Activated CD4-positive, CD25-positive, alpha-beta regulatory T cell (primary cell): ENCODE data around the gene C1orf56.

ENCODE experiments used
- DNase-seq, 4 experiments: peaks; one replicate each; lab custom pipeline; 2025; lab: John Stamatoyannopoulos, UW

C1orf56 gene

GRCh38 chr1:151024540-151025146 lies 22.9 kb upstream of the C1orf56 start:
- peak; percentile 56 to 84 (median 72) for DNase-seq

DNA sequence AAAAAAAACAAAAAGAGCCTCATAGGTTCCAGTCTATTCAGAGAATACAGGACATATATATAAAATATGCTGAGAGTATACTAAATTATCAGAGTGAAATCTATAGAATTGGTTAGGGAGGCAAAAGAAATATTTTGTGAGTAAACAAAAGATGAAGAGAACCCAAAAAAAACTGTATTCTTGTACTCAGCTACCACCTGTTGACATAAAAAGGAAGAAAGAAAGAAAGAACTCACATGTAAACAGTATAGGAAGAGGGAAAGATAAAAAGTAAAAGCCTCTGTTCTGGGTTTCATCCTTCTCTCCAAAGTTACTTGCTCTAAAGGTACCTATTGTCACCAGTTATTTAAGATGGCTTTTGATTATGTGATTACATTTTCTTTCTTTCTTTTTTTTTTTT lies 21.1 kb upstream of the C1orf56 start:
- DNase-seq, result no peak

DNA sequence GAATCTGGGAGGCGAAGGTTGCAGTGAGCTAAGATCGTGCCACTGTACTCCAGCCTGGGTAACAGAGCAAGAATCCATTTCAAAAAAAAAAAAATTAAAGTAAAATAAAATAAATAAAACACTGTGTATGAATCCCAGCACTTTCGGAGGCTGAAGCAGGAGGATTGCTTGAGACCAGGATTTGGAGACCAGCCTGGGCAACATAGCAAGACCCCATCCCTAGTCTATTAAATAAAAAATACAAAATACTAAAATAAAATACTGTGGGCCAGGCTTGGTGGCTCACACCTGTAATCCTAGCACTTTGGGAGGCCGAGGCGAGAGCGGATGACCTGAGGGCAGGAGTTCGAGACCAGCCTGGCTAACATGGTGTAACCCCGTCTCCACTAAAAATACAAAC lies 15.4 kb upstream of the C1orf56 start:
- DNase-seq, result no peak

GRCh38 chr1:151035167-151035566 lies 12.4 kb upstream of the C1orf56 start:
- DNase-seq, result no peak

- DNase-seq, result no peak
These were observed 11.2 kb upstream of the C1orf56 start, which contains the start of gene BNIPL for GRCh38 chr1:151036356-151036755. Gene BNIPL, plus strand, starts transcription at chr1:151036586. Its CDS starts 140 bp downstream, at chr1:151036726.

GRCh38 chr1:151037032-151037431 lies 10.5 kb upstream of the C1orf56 start:
- no peak for DNase-seq

GRCh38 chr1:151039521-151039920 lies 8.0 kb upstream of the C1orf56 start:
- DNase-seq, result no peak

DNA sequence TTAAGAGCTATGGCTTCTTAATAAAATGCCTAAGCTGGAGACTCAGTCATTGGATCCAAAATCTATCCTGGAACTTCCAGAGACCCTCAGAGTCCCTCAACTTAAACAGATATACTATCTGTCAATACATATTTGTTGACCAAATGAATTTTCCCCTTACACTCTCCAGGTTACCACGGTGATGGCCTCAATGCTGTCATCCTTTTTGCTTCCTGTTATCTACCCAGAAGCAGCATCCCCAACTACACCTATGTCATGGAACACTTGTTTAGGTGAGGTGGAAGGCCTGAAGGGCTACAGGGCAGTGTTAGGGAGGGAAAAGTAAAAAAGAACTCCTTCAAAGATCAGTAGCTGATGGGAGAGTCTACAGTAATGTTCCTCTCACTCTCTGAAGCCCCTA lies 4.4 kb upstream of the C1orf56 start:
- DNase-seq, result no peak

- peak in 2 of 4 experiments; percentile 9 to 25 for DNase-seq
These were observed 534 bp downstream of the C1orf56 start for GRCh38 chr1:151047925-151048644.

DNA sequence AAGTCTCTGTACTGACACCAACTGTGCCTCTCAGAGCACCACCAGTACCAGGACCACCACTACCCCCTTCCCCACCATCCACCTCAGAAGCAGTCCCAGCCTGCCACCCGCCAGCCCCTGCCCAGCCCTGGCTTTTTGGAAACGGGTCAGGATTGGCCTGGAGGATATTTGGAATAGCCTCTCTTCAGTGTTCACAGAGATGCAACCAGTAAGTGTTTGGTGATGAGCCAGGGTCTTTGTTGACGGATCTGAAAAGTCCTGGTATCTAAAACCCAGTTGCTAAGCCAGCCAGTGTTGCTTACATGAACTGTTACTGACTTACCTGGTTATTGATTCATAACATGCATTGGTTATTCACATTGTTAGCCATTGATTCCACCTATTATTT lies 1.1 kb downstream of the C1orf56 start:
- no peak for DNase-seq

DNA sequence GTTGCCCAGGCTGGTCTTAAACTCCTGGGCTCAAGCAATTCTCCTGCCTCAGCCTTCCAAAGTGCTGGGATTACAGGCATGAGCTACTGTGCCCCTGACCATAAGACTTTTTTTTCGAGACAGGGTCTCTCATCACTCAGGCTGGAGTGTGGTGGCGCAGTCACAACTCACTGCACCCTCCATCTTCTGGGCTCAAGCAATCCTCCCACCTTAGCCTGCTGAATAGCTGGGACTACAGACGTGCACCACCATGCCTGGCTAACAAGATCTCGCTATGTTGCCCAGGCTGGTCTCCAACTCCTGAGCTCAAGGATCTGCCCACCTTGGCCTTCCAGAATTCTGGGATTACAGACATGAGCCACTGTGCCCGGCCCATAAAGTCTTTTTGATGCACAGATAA lies 1.9 kb downstream of the C1orf56 start:
- DNase-seq, result no peak

- DNase-seq, result no peak
These were observed 2.6 kb downstream of the C1orf56 start for GRCh38 chr1:151050051-151050688.

GRCh38 chr1:151051356-151052009 lies 3.9 kb downstream of the C1orf56 start:
- no peak for DNase-seq

DNA sequence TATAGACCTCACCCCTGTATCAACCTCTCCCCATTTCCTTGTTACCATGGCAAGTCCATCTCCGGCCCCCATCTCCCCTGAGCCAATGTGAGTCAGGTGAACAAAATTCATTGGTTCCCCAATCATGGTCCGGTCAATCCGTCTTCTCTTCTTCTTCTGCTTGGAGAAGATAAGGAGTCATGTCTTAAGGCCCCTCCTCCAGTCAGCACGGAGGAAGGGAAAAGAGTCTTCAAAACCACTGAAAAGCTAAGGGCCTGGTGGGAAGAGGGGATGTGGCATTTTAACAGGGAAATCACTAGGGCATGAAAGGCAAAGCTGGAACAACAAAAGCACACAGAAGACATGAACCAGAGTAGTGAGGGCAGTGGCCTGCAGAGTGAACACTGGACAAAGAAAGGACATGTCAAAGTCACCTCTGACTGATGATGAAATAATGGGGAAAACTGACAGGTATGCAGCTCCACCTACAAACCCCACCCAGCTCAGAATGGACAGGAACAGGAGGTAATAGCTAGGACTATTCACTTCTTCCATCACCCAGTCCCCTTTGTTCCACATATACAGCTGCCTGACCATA lies 7.5 kb downstream of the C1orf56 start:
- no peak for DNase-seq

DNA sequence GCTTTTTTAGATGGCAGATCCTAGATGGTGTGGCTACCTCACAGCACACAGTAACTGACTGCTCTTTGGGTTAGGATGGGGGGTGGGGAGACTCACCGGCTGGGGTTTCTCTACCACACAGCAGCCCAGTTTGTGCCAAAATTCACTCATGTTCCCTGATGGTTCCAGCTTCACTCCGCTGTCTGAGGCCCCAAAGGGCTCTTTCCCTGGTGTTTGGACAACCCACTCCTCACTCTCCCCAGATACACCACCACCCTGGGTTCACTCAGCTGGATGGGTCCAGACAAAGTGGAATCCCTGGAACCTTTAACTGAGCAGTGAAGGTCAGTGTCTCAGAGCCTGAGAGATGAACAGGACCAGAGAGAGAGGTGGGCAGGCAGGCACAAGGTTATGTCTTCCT lies 8.0 kb downstream of the C1orf56 start:
- no peak for DNase-seq

- DNase-seq, result no peak
These were observed 8.6 kb downstream of the C1orf56 start for GRCh38 chr1:151056149-151056548.

DNA sequence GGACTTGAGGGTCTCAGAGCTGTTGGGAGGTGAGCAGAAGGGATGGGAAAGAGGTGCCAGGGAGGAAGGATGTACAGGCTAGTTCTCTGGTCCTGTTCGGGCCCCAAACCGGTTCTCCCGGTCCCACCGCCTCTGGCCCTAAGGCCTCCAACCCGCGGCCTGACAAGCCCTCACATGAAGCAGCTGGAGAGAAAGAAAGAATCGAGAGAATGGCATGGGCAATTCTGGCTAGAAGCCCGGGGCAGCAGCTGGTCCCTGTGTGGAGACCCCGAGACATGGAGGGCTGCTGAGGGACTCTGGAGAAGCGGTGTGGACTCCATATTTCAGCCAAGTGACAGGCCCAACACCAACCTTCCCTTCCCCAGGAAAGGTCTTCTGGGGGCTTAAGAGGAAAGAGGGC lies 11.1 kb downstream of the C1orf56 start:
- no peak for DNase-seq

- DNase-seq, result peak; percentile 52 to 79 (median 70)
These were observed 11.8 kb downstream of the C1orf56 start, which contains the start of gene CDC42SE1 for GRCh38 chr1:151059109-151060006. Gene CDC42SE1, minus strand, starts transcription at chr1:151059622. Its CDS starts 3,892 bp downstream, at chr1:151055730.

DNA sequence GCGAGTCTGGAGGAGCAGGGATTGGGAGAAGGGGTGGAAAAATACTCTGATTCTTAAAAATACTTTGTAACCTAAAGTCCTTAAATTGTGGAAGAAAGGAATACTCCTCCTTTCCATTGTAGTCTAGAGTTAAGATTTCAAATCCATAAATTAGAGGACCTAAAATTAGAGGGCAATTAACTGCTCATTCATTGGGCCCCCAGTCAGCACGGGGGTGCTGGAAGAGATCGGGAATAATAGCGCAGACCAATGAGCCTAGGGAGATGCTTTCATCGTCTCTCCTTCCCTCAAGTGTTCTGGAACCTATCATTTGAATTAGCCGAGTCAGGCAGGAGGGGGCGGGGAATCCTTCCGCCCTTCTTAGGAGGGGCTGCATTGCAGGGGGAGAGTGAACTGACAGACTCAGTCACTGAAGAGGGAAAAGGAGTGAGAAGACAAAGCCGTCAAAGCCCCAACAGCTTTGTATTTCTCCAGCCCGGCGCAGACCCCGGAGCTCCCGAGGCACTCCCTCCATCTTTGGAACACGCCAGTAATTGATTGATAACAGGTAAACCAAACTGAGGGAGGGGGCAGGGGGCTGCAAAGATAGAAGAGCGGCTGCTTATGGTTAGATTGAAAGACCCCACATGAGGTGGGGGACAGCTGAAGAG lies 12.6 kb downstream of the C1orf56 start, which contains the start of gene MLLT11:
TSS of gene MLLT11 (plus strand) at position 391 of the 650 bp plus-strand sequence. CDS start 6,828 bp downstream, outside the sequence.
- no peak for DNase-seq

- no peak for DNase-seq
These were observed 13.3 kb downstream of the C1orf56 start for GRCh38 chr1:151060657-151061421.
